GM19035 (cell line): ENCODE results near the gene POFUT1.
"Not testable (repeated sequence)": the region's sequence is repeated elsewhere in the genome, so short reads cannot be mapped to it uniquely, and the experiment has no call there.

Experiments
- ATAC-seq: cut with Tn5 transposase; IDR thresholded peaks from one replicate; pipeline ENCODE4 v1.9.1; 2021; ENCODE audit not compliant: unreplicated experiment

Gene POFUT1

GRCh38 chr20:32188376-32189122 lies 19.1 kb upstream of the POFUT1 start:
- no peak for ATAC-seq

GRCh38 chr20:32189123-32189410 lies 18.6 kb upstream of the POFUT1 start:
- no peak for ATAC-seq

- ATAC-seq: no peak
Observed at GRCh38 chr20:32189691-32190615, 17.7 kb upstream of the POFUT1 start.

GRCh38 chr20:32190616-32191415 lies 16.9 kb upstream of the POFUT1 start:
- no peak for ATAC-seq

GRCh38 chr20:32191422-32191821 lies 16.3 kb upstream of the POFUT1 start:
- no peak for ATAC-seq

GRCh38 chr20:32191873-32192272 lies 15.8 kb upstream of the POFUT1 start:
- no peak for ATAC-seq

GRCh38 chr20:32192698-32193097 lies 15.0 kb upstream of the POFUT1 start:
- no peak for ATAC-seq

GRCh38 chr20:32193336-32193735 lies 14.3 kb upstream of the POFUT1 start:
- not testable (repeated sequence) for ATAC-seq

GRCh38 chr20:32193996-32194395 lies 13.7 kb upstream of the POFUT1 start:
- no peak for ATAC-seq

GRCh38 chr20:32195581-32195980 lies 12.1 kb upstream of the POFUT1 start:
- ATAC-seq: no peak

GRCh38 chr20:32196613-32197012 lies 11.1 kb upstream of the POFUT1 start:
- not testable (repeated sequence) for ATAC-seq

GRCh38 chr20:32197136-32197535 lies 10.5 kb upstream of the POFUT1 start:
- ATAC-seq: not testable (repeated sequence)

- no peak for ATAC-seq
Observed at GRCh38 chr20:32199006-32199405, 8.7 kb upstream of the POFUT1 start.

- no peak for ATAC-seq
Observed at GRCh38 chr20:32201296-32201976, 6.2 kb upstream of the POFUT1 start.

GRCh38 chr20:32201977-32202363 lies 5.7 kb upstream of the POFUT1 start:
- ATAC-seq: no peak

GRCh38 chr20:32203356-32204204 lies 4.1 kb upstream of the POFUT1 start:
- no peak for ATAC-seq

- no peak for ATAC-seq
Observed at GRCh38 chr20:32204205-32205109, 3.2 kb upstream of the POFUT1 start.

GRCh38 chr20:32205110-32205842 lies 2.4 kb upstream of the POFUT1 start:
- no peak for ATAC-seq
